DND-41 (cell line): ENCODE results near the gene ANK3.

Source experiments
- CTCF ChIP-seq: IDR thresholded peaks from 2 replicates; pipeline ENCODE4 v1.5.1; 2012; ENCODE audit warnings: borderline replicate concordance, low read length, moderate library complexity, mild to moderate bottlenecking; ENCODE audit not compliant: poor library complexity, severe bottlenecking; ENCODE audit errors: extremely low read depth
- EZH2 ChIP-seq: IDR thresholded peaks from 3 replicates; pipeline ENCODE4 v1.6.1; 2012; ENCODE audit warnings: borderline replicate concordance, low read depth, mild to moderate bottlenecking, moderate library complexity, low read length, inconsistent platforms; ENCODE audit not compliant: severe bottlenecking

- TF ChIP-seq CTCF (no peak), EZH2 (no peak)
Observed at GRCh38 chr10:60142736-60143135, 246.9 kb downstream of the ANK3 start.
